CD8-positive, alpha-beta memory T cell (primary cell): ENCODE results near the gene BEND5. TPM values are rescaled to one million over a fixed set of nuclear protein-coding genes. Genes with fewer than 3 reads are reported as not detected.

Experiments
- CTCF ChIA-PET: fragments of 350-600 bp; sonication (Branson Sonifier 250); formaldehyde crosslinking; loops from one replicate; lab custom pipeline; 2021; ENCODE audit warnings: antibody characterized with exemption; lab: Charles Lee
- POLR2A ChIA-PET: fragments of 350-600 bp; sonication (Branson Sonifier 250); formaldehyde crosslinking; loops from one replicate; lab custom pipeline; 2021; ENCODE audit warnings: antibody characterized with exemption; lab: Charles Lee
- DNase-seq, 5 donors: peaks; one replicate each; pipeline versions ENCODE4 v3.0.0 to v3.0.0-alpha.2; 2020 to 2022; ENCODE audit warnings: mixed read lengths in 1 of 5
- H3K27ac ChIP-seq: one replicate; pipeline ENCODE4 v1.7.0; 2013; ENCODE audit warnings: low read depth, mild to moderate bottlenecking, low read length, moderate library complexity
- H3K27me3 ChIP-seq: 2 replicates; pipeline ENCODE4 v1.7.0; 2013; ENCODE audit warnings: low read length, mild to moderate bottlenecking; ENCODE audit not compliant: insufficient read depth, poor library complexity, severe bottlenecking
- H3K36me3 ChIP-seq: 2 replicates; pipeline ENCODE4 v1.7.0; 2013; ENCODE audit warnings: mild to moderate bottlenecking, low read length, moderate library complexity; ENCODE audit not compliant: insufficient read depth
- H3K4me1 ChIP-seq: 2 replicates; pipeline ENCODE4 v1.7.0; 2013; ENCODE audit warnings: mild to moderate bottlenecking, low read length, moderate library complexity; ENCODE audit not compliant: insufficient read depth
- H3K4me3 ChIP-seq: 2 replicates; pipeline ENCODE4 v1.7.0; 2013; ENCODE audit warnings: mild to moderate bottlenecking, low read length
- H3K9me3 ChIP-seq: 2 replicates; pipeline ENCODE4 v1.7.0; 2013; ENCODE audit warnings: mild to moderate bottlenecking, low read length
- H3K27ac Mint-ChIP-seq, 8 donors: one replicate each; pipeline ENCODE4 v1.8.0; 2020 to 2021; ENCODE audit warnings: mixed read lengths in 8 of 8, mild to moderate bottlenecking in 6 of 8, inconsistent platforms in 3 of 8, moderate library complexity in 3 of 8
- H3K27me3 Mint-ChIP-seq, 2 donors: one replicate each; pipeline ENCODE4 v1.8.0; 2020 to 2021; ENCODE audit warnings: mixed read lengths in 2 of 2, mild to moderate bottlenecking in 1 of 2, moderate library complexity in 1 of 2
- H3K36me3 Mint-ChIP-seq, 3 donors: one replicate each; pipeline ENCODE4 v1.8.0; 2020 to 2021; ENCODE audit warnings: mixed read lengths in 3 of 3, inconsistent platforms in 1 of 3, mild to moderate bottlenecking in 1 of 3
- H3K4me1 Mint-ChIP-seq, 3 donors: one replicate each; pipeline ENCODE4 v1.8.0; 2020 to 2021; ENCODE audit warnings: mixed read lengths in 3 of 3, inconsistent platforms in 1 of 3, mild to moderate bottlenecking in 1 of 3
- H3K4me3 Mint-ChIP-seq, 7 donors: one replicate each; pipeline ENCODE4 v1.8.0; 2020 to 2021; ENCODE audit warnings: mixed read lengths in 7 of 7, mild to moderate bottlenecking in 6 of 7, moderate library complexity in 4 of 7, inconsistent platforms in 2 of 7
- H3K9me3 Mint-ChIP-seq, 5 donors: one replicate each; pipeline ENCODE4 v1.8.0; 2020 to 2022; ENCODE audit warnings: mixed read lengths in 5 of 5, mild to moderate bottlenecking in 3 of 5, moderate library complexity in 2 of 5, inconsistent platforms in 1 of 5
- polyA plus RNA-seq: library from polyadenylated mRNA; unstranded; fragments of 300-500 nt; fragmentation: Illumina TruSeq; gene quantifications from one replicate; pipeline ENCODE4 v1.2.3, GENCODE V29; 2021
- total RNA-seq, 2 experiments: library from RNA; stranded (reverse); gene quantifications; one replicate each; pipeline ENCODE4 v1.2.3, GENCODE V29; 2021

Gene BEND5
- total and polyA plus RNA-seq, 3 experiments from 2014 or later = 0.55 to 3.1 (median 1.1) TPM

DNA sequence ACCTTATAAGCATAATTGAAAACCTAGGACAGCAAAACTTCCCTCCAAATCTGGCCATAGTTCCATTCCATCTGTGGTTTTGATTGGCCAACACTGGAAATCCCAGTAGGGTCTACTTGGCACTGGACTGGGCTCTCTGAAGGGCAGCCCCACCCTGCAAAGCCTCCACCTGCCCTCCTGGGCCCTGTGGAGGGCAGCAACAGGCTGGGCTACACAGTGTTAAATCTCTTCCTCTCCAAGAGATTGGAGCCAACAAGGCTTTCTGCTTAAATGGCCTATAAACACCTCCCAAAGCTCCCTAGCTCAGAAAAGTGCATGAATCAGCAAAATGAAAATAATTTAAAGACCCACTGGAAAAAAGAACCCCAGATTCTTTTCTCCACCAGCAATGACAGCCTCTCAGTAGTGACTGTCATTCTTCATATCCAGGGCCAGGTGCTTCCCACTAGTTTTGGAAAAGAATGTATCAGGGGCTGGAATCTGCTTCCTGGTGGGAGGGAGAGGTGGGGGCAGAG, 58.5 kb downstream of the BEND5 start:
- no peak overlapping the region for H3K27ac Mint-ChIP-seq
- no peaks in the 10 kb centered on the region for H3K36me3 Mint-ChIP-seq
- no peak overlapping the region for H3K4me3 Mint-ChIP-seq
- no peaks in the 10 kb centered on the region for H3K27me3 Mint-ChIP-seq
- Histone ChIP-seq H3K9me3 (no peaks in the 10 kb centered on the region), H3K27ac (no peak overlapping the region), H3K4me3 (no peak overlapping the region), H3K4me1 (no peaks in the 10 kb centered on the region), H3K27me3 (no peaks in the 10 kb centered on the region), H3K36me3 (no peaks in the 10 kb centered on the region)
- ChIA-PET CTCF (interaction anchor here (1.9 kb wide), 1 partner anchor 21 kb away, joined by 4 read pairs; no protein-coding TSS in a partner anchor), POLR2A (no interaction called here)
- DNase-seq = no peak
- peaks cover 0 to 2% (median 0%) of the 10 kb centered on the region in 5 donors for H3K9me3 Mint-ChIP-seq
- H3K4me1 Mint-ChIP-seq = no peaks in the 10 kb centered on the region

DNA sequence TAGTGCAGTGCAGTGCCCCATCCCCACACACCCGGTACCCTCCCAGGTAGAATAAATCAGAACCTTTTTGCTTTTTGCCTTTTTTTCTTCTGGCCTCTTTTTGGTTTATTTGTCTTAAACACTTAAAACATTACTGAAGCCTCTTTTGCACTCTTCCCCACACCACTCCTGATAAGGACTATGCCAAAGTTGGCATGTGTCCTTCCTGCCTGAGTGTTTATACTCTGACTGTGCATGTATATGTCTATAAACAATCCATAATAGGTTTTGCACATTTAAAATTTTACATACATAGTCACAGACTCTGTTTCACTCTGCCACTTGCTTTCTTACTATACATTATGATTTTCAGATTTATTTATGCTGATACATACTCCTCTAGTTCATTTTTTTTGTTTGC, 59.6 kb downstream of the BEND5 start:
- no peak overlapping the region for H3K4me3 ChIP-seq
- H3K27ac ChIP-seq = no peak overlapping the region
- no peak overlapping the region for H3K4me3 Mint-ChIP-seq
- H3K27me3 ChIP-seq = no peaks in the 10 kb centered on the region
- H3K4me1 ChIP-seq = no peaks in the 10 kb centered on the region
- ChIA-PET CTCF (no interaction called here), POLR2A (no interaction called here)
- no peaks in the 10 kb centered on the region for H3K27me3 Mint-ChIP-seq
- H3K36me3 Mint-ChIP-seq = no peaks in the 10 kb centered on the region
- DNase-seq = no peak
- H3K9me3 Mint-ChIP-seq = peaks cover 0 to 4% (median 0%) of the 10 kb centered on the region in 5 donors
- H3K9me3 ChIP-seq = no peaks in the 10 kb centered on the region
- no peaks in the 10 kb centered on the region for H3K36me3 ChIP-seq
- no peaks in the 10 kb centered on the region for H3K4me1 Mint-ChIP-seq
- H3K27ac Mint-ChIP-seq = no peak overlapping the region

- Mint-ChIP-seq H3K9me3 (peaks cover 0 to 4% (median 0%) of the 10 kb centered on the region in 5 donors), H3K27ac (peak overlapping the region in 1 of 8 donors; percentile 15), H3K36me3 (no peaks in the 10 kb centered on the region), H3K4me3 (no peak overlapping the region), H3K27me3 (peaks cover 0 to 3% of the 10 kb centered on the region in 2 donors), H3K4me1 (no peaks in the 10 kb centered on the region)
- Histone ChIP-seq H3K9me3 (no peaks in the 10 kb centered on the region), H3K27ac (no peak overlapping the region), H3K27me3 (no peaks in the 10 kb centered on the region), H3K36me3 (no peaks in the 10 kb centered on the region), H3K4me3 (no peak overlapping the region), H3K4me1 (no peaks in the 10 kb centered on the region)
- POLR2A ChIA-PET = no interaction called here
- CTCF ChIA-PET = no interaction called here
- no peak for DNase-seq
Measured at GRCh38 chr1:48715921-48716320, 60.8 kb downstream of the BEND5 start.

DNA sequence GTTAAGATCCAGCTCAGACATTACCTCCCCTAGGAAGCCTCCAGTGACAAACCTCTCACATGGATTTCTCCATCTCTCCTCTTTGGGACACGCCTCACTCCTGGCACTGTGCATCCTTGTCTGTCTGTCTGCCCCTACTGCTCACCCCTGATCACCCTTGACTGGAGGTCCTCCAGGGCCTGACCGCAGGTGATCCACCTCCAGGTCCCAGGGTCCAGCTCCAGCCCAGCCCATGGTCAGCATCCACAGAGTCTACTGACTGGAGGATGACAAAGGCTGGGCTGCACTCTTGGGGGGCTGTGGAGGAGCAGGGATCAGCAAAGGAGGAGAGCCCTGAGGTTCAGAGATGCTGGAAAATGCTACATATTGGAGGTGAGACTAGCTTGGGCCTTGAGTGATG, 65.8 kb downstream of the BEND5 start:
- Mint-ChIP-seq H3K4me1 (no peaks in the 10 kb centered on the region), H3K27ac (no peak overlapping the region), H3K4me3 (no peak overlapping the region), H3K9me3 (peaks cover 0 to 2% (median 0%) of the 10 kb centered on the region in 5 donors), H3K27me3 (peaks cover 0 to 5% of the 10 kb centered on the region in 2 donors), H3K36me3 (no peaks in the 10 kb centered on the region)
- POLR2A ChIA-PET = no interaction called here
- DNase-seq = no peak
- Histone ChIP-seq H3K36me3 (no peaks in the 10 kb centered on the region), H3K4me3 (no peak overlapping the region), H3K9me3 (no peaks in the 10 kb centered on the region), H3K4me1 (no peaks in the 10 kb centered on the region), H3K27me3 (no peaks in the 10 kb centered on the region), H3K27ac (no peak overlapping the region)
- CTCF ChIA-PET = no interaction called here

DNA sequence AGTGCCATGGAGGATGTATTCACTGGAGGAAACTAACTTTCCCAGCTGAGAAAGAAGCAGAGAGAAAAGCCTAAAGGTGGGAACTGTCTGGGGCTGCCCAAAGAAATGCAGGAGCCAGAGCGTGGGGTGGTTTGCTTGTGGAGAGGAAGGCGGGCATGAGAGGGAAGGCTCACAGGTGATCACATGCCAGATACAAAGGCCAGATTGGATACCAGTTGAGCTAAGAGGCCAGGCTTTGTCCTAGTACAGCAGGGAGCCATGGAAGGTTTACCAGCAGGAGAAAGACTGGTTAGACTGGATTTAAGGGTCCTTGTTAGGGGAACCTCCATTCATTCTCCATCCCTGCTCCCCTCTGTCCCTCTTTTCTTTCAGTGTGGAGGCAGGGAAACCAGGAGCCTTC, 66.4 kb downstream of the BEND5 start:
- no peak overlapping the region for H3K4me3 ChIP-seq
- no peaks in the 10 kb centered on the region for H3K36me3 ChIP-seq
- Mint-ChIP-seq H3K4me1 (no peaks in the 10 kb centered on the region), H3K27me3 (peaks cover 0 to 5% of the 10 kb centered on the region in 2 donors), H3K27ac (no peak overlapping the region), H3K9me3 (peaks cover 0 to 2% (median 0%) of the 10 kb centered on the region in 5 donors), H3K4me3 (no peak overlapping the region), H3K36me3 (no peaks in the 10 kb centered on the region)
- POLR2A ChIA-PET = no interaction called here
- CTCF ChIA-PET = no interaction called here
- no peaks in the 10 kb centered on the region for H3K4me1 ChIP-seq
- no peak overlapping the region for H3K27ac ChIP-seq
- DNase-seq = no peak
- H3K9me3 ChIP-seq = no peaks in the 10 kb centered on the region
- H3K27me3 ChIP-seq = no peaks in the 10 kb centered on the region

DNA sequence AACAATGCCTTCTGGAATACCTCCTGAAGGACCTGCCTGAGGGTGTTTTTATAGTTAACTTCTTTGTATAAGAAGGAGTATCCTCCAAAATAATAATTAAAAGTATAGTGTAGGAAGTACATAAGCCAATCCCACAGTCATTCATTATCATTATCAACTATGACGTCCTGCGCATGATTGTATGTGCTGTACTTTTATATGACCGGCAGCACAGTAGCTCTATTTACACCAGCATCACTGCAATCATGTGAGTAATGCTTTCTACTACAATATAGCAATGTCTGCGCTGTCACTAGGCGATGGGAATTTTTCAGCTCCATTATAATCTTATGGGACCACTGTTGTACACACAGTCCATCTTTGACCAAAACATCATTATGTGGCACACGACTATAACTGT, 72.0 kb downstream of the BEND5 start:
- DNase-seq = no peak
- Histone ChIP-seq H3K9me3 (no peaks in the 10 kb centered on the region), H3K27ac (no peak overlapping the region), H3K4me3 (no peak overlapping the region), H3K27me3 (no peaks in the 10 kb centered on the region), H3K4me1 (no peaks in the 10 kb centered on the region), H3K36me3 (no peaks in the 10 kb centered on the region)
- ChIA-PET CTCF (no interaction called here), POLR2A (no interaction called here)
- Mint-ChIP-seq H3K27me3 (peaks cover 4 to 7% of the 10 kb centered on the region in 2 donors), H3K4me1 (no peaks in the 10 kb centered on the region), H3K4me3 (no peak overlapping the region), H3K36me3 (no peaks in the 10 kb centered on the region), H3K9me3 (no peaks in the 10 kb centered on the region), H3K27ac (no peak overlapping the region)

DNA sequence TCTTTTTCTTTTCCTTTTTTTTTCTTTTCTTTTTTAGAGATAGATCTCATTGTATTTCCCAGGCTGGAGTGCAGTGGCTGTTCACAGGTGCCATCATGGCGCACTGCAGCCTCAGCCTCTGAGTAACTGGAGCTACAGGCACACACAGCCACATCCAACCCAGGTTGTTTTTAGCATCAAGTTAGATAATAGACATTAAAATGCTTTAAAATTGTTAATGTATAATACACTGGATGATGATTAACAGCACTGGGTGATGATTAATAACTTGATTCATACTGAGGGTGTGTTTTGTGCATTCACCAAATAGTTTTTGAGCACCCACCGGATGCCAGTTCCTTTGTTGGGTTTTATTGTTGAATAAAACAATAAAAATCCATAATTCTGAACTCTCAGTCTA, 75.2 kb downstream of the BEND5 start:
- ChIA-PET CTCF (no interaction called here), POLR2A (no interaction called here)
- Histone ChIP-seq H3K36me3 (no peaks in the 10 kb centered on the region), H3K4me1 (no peaks in the 10 kb centered on the region), H3K4me3 (no peak overlapping the region), H3K27me3 (no peaks in the 10 kb centered on the region), H3K9me3 (no peaks in the 10 kb centered on the region), H3K27ac (no peak overlapping the region)
- DNase-seq = no peak
- H3K9me3 Mint-ChIP-seq = no peaks in the 10 kb centered on the region
- H3K27me3 Mint-ChIP-seq = peaks cover 7 to 9% of the 10 kb centered on the region in 2 donors
- H3K4me1 Mint-ChIP-seq = no peaks in the 10 kb centered on the region
- no peak overlapping the region for H3K4me3 Mint-ChIP-seq
- no peak overlapping the region for H3K27ac Mint-ChIP-seq
- no peaks in the 10 kb centered on the region for H3K36me3 Mint-ChIP-seq

- no peaks in the 10 kb centered on the region for H3K4me1 Mint-ChIP-seq
- no peak overlapping the region for H3K4me3 Mint-ChIP-seq
- H3K9me3 Mint-ChIP-seq = peaks cover 0 to 3% (median 0%) of the 10 kb centered on the region in 5 donors
- ChIA-PET POLR2A (no interaction called here), CTCF (interaction anchor here (1.1 to 1.9 kb wide), 3 partner anchors 12 to 22 kb away, joined by 4 to 5 read pairs (median 4); no protein-coding TSS in a partner anchor)
- no peak overlapping the region for H3K27ac ChIP-seq
- no peaks in the 10 kb centered on the region for H3K36me3 ChIP-seq
- H3K27me3 Mint-ChIP-seq = peaks cover 0 to 10% of the 10 kb centered on the region in 2 donors
- no peaks in the 10 kb centered on the region for H3K36me3 Mint-ChIP-seq
- H3K4me3 ChIP-seq = no peak overlapping the region
- H3K4me1 ChIP-seq = no peaks in the 10 kb centered on the region
- H3K27me3 ChIP-seq = no peaks in the 10 kb centered on the region
- H3K9me3 ChIP-seq = no peaks in the 10 kb centered on the region
- H3K27ac Mint-ChIP-seq = no peak overlapping the region
- peak in 2 of 5 donors; percentile 37 to 51 for DNase-seq
Measured at GRCh38 chr1:48697066-48697707, 79.5 kb downstream of the BEND5 start.
